DND-41 (cell line): ENCODE results near the gene CELF5.

Source experiments
- ATAC-seq: fragments of 200-7000 bp; cut with Tn5 transposase; 3 replicates; pipeline ENCODE4 v1.9.1; 2021; ENCODE audit warnings: low read depth; ENCODE audit not compliant: insufficient read depth
- DNase-seq: peaks from one replicate; pipeline ENCODE4 v3.0.0-alpha.2; 2020
- H2AFZ ChIP-seq: 2 replicates; pipeline ENCODE4 v1.6.0; 2012; ENCODE audit warnings: low read depth, low read length
- H3K27ac ChIP-seq: 2 replicates; pipeline ENCODE4 v1.5.1; 2012; ENCODE audit warnings: low read length, inconsistent platforms
- H3K27me3 ChIP-seq: fragments of 200-600 bp; sonication (generic); 2 replicates; pipeline ENCODE4 v1.6.0; 2012; ENCODE audit warnings: low read length, mild to moderate bottlenecking, inconsistent platforms; ENCODE audit not compliant: insufficient read depth, poor library complexity
- H3K36me3 ChIP-seq: 2 replicates; pipeline ENCODE4 v1.5.1; 2012; ENCODE audit warnings: low read length, inconsistent platforms; ENCODE audit not compliant: insufficient read depth
- H3K4me1 ChIP-seq: 2 replicates; pipeline ENCODE4 v1.5.1; 2012; ENCODE audit warnings: mild to moderate bottlenecking, low read length; ENCODE audit not compliant: insufficient read depth
- H3K4me2 ChIP-seq: 2 replicates; pipeline ENCODE4 v1.6.0; 2012; ENCODE audit warnings: mild to moderate bottlenecking, moderate library complexity, low read length, inconsistent platforms; ENCODE audit not compliant: insufficient read depth
- H3K4me3 ChIP-seq, 2 experiments: fragments of 200-600 bp in 1 of 2; shearing (Covaris generic) in 1 of 2; 2 replicates each; pipeline ENCODE4 v1.5.1; 2012 to 2016; ENCODE audit warnings: inconsistent platforms in 2 of 2, low read length in 2 of 2, mild to moderate bottlenecking in 2 of 2, low read depth in 1 of 2, moderate library complexity in 1 of 2
- H3K79me2 ChIP-seq: 2 replicates; pipeline ENCODE4 v1.6.0; 2012; ENCODE audit warnings: low read length, inconsistent platforms; ENCODE audit not compliant: insufficient read depth
- H3K9ac ChIP-seq: 2 replicates; pipeline ENCODE4 v1.6.0; 2012; ENCODE audit warnings: low read depth, mild to moderate bottlenecking, inconsistent platforms, low read length, moderate library complexity
- H3K9me3 ChIP-seq: 2 replicates; pipeline ENCODE4 v1.5.1; 2012; ENCODE audit warnings: low read length, moderate library complexity, mild to moderate bottlenecking, inconsistent platforms; ENCODE audit not compliant: insufficient read depth, severe bottlenecking
- H4K20me1 ChIP-seq: 2 replicates; pipeline ENCODE4 v1.6.0; 2012; ENCODE audit warnings: low read length; ENCODE audit not compliant: insufficient read depth
- EZH2 ChIP-seq: IDR thresholded peaks from 3 replicates; pipeline ENCODE4 v1.6.1; 2012; ENCODE audit warnings: borderline replicate concordance, low read depth, mild to moderate bottlenecking, moderate library complexity, low read length, inconsistent platforms; ENCODE audit not compliant: severe bottlenecking
- TF ChIP-seq, protein P1 (sequence below): IDR thresholded peaks from 2 replicates; pipeline ENCODE4 v1.5.1; 2012; ENCODE audit warnings: borderline replicate concordance, low read length, moderate library complexity, mild to moderate bottlenecking; ENCODE audit not compliant: poor library complexity, severe bottlenecking; ENCODE audit errors: extremely low read depth

CELF5 gene

DNA sequence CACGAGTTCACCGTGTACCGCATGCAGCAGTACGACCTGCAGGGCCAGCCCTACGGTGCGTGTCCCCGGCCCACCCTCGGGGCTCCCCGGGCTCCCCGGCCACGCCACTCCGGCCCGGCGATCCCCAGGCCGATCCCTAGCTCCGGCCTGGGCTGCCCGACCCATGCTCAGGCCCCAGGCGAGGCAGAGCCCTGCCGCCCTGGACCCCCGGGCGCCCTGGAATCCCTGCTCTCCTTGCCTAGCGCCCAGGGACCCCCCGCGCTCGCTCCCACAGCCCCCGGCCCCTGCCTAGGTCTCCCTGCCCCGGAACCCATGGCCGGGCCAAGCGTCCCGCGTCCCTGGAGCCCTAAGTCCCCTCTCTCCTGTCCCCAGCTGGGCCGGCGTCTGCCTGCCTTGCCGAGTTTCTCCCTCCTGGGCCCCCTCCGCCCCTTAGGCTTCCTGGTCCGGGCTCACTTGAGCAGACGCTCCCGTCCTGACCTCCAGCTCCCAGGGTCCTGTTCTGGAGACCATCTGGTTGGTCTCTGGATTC, 38.2 kb upstream of the CELF5 start:
- Histone ChIP-seq H4K20me1 (peaks cover 75% of the 10 kb centered on the region), H3K27ac (peak overlapping the region; percentile 70), H3K79me2 (peaks cover 91% of the 10 kb centered on the region), H3K4me3 (peak overlapping the region; percentile 93 to 99), H3K4me2 (peak overlapping the region; percentile 96), H3K9ac (peak overlapping the region; percentile 92), H2AFZ (peak overlapping the region; percentile 75; the same call in 1 of the 2 replicates), H3K36me3 (peaks cover 57% of the 10 kb centered on the region), H3K27me3 (no peaks in the 10 kb centered on the region), H3K9me3 (no peaks in the 10 kb centered on the region), H3K4me1 (peaks cover 73% of the 10 kb centered on the region)
- DNase-seq (peak; percentile 26), ATAC-seq (peak; percentile 30; the same call in 2 of the 3 replicates)
- TF ChIP-seq, protein P1, sequence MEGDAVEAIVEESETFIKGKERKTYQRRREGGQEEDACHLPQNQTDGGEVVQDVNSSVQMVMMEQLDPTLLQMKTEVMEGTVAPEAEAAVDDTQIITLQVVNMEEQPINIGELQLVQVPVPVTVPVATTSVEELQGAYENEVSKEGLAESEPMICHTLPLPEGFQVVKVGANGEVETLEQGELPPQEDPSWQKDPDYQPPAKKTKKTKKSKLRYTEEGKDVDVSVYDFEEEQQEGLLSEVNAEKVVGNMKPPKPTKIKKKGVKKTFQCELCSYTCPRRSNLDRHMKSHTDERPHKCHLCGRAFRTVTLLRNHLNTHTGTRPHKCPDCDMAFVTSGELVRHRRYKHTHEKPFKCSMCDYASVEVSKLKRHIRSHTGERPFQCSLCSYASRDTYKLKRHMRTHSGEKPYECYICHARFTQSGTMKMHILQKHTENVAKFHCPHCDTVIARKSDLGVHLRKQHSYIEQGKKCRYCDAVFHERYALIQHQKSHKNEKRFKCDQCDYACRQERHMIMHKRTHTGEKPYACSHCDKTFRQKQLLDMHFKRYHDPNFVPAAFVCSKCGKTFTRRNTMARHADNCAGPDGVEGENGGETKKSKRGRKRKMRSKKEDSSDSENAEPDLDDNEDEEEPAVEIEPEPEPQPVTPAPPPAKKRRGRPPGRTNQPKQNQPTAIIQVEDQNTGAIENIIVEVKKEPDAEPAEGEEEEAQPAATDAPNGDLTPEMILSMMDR: no peak
- TF ChIP-seq EZH2: no peak

DNA sequence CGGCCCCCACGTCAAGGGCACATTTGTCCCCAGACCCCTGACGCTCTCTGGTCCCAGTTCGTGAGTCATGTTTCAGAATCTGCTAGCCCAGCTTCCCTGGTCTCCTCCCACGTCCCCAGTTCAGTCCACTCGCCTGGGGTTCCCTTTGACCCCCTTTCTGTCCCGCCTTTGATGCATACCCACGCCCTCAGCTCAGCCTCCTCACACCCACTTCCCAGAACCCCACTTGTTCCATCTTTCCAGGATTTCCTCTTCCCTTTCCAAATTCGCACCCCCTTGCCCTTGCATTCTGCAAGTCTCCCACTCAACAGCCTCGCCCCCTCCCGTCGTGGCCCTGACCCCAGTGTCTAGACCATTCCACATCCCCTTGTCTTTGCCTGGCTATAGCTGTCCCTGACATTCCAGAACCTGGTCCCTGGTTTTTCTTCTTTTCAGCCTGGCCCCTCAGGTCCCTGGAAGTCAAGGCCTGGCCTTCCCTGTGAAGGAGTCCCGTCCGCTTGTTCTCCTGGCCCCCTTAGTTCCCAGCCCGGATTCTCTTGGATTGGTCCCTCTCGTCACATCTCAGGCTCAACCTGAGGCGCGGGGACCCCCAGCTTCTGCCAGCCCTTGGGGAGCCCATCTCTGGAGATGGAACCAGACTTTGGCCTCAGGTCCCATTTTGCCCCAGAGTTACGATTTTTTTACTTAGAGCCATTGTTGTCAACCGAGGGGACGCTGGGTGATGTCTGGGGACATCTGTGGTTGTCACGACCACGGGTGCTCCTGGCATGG, 37.4 kb upstream of the CELF5 start:
- Histone ChIP-seq H4K20me1 (peaks cover 80% of the 10 kb centered on the region), H3K9me3 (no peaks in the 10 kb centered on the region), H3K4me3 (peak overlapping the region; percentile 93 to 99), H3K4me1 (peaks cover 65% of the 10 kb centered on the region), H2AFZ (no peak overlapping the region), H3K9ac (peak overlapping the region; percentile 92), H3K27ac (peak overlapping the region; percentile 70), H3K27me3 (no peaks in the 10 kb centered on the region), H3K36me3 (peaks cover 58% of the 10 kb centered on the region), H3K4me2 (peak overlapping the region; percentile 96), H3K79me2 (peaks cover 91% of the 10 kb centered on the region)
- DNase-seq: no peak
- ATAC-seq: no peak
- TF ChIP-seq EZH2: no peak
- TF ChIP-seq, protein P1: no peak

DNA sequence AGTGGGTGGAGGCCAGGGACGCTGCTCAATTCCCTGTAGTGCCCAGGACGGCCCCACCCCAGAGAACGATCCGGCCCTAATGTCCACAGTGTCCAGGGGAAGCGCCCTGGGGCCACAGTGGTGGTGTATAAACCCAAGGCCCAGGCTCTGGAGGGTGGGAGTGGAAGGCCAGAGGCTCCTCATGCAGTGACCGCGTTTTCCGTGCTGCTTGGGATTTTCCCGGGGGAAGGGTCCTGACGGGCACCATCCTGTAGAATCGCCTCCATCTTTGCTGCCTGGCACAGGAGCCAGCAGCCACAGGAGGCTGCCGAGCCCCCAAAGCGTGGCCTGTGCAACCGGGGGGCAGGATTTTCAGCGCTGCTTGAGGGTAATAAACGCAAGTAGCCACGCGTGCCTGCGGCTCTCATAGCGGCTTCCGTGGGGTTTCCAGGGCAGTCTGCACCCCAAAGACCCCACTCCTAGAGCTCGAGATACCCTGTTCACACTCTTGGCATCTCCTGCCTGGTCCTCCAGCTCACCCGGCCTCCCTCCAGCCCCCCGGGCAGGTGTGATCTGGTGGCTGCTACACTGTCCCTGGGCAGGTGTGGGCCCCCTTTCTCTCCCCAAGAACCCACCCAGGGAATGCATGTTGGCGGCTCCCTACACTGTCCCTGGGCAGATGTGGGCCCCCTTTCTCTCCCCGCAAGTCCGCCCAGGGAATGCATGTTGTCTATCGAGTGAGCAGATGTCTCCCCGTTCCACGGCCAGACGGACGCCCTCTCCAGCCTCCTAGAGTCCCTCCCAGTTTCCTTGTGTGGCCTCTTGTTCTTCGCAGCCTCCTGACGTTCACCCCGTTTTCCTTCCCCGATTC, 36.6 kb upstream of the CELF5 start:
- Histone ChIP-seq H3K79me2 (peaks cover 91% of the 10 kb centered on the region), H3K9me3 (no peaks in the 10 kb centered on the region), H4K20me1 (peaks cover 84% of the 10 kb centered on the region), H3K27me3 (no peaks in the 10 kb centered on the region), H3K27ac (peak overlapping the region; percentile 70), H3K36me3 (peaks cover 64% of the 10 kb centered on the region), H2AFZ (no peak overlapping the region), H3K4me2 (peak overlapping the region; percentile 96), H3K4me3 (peak overlapping the region in 1 of 2 experiments; percentile 93; a peak in 2 of 4 replicates), H3K4me1 (peaks cover 59% of the 10 kb centered on the region), H3K9ac (peak overlapping the region; percentile 92)
- ATAC-seq (no peak), DNase-seq (no peak)
- TF ChIP-seq EZH2: no peak
- TF ChIP-seq, protein P1: no peak
